Measurements from ENCODE around the gene TSPAN16. TPM values are rescaled to one million over a fixed set of nuclear protein-coding genes. Genes with fewer than 3 reads are reported as not detected.

TSPAN16 gene
- total RNA-seq = not detected in 2 replicates
- long read RNA-seq, partial matches to known transcripts = 0 of 1 reads
- long read RNA-seq, other reads (novel, unspliced or antisense) = 1 of 1 reads

GRCh38 chr19:11295665-11296245 lies at the start of gene TSPAN16:
Gene TSPAN16, plus strand, starts transcription at chr19:11296160. Its CDS starts 138 bp downstream, at chr19:11296298.
- no peak for TF ChIP-seq CTCF (IDR thresholded peaks at IDR 0.05)
- H3K4me3 Mint-ChIP-seq (ENCODE audit: unreplicated experiment) = no peak within 1 kb of the TSS
- H3K27ac Mint-ChIP-seq (ENCODE audit: unreplicated experiment) = no peak within 1 kb of the TSS
- H3K4me1 Mint-ChIP-seq (ENCODE audit: unreplicated experiment) = peaks cover 10% of the 10 kb centered on the region
- no peak for DNase-seq (ENCODE audit: extremely low spot score, unreplicated experiment)
- peaks cover 22% of the 10 kb centered on the region for H3K27me3 Mint-ChIP-seq (ENCODE audit: unreplicated experiment)
- no peaks in the 10 kb centered on the region for H3K9me3 Mint-ChIP-seq (ENCODE audit: unreplicated experiment)
- no peaks in the 10 kb centered on the region for H3K36me3 Mint-ChIP-seq (ENCODE audit: unreplicated experiment)

GRCh38 chr19:11246941-11247340 lies 49.0 kb upstream of the TSPAN16 start:
- no peak for TF ChIP-seq CTCF (IDR thresholded peaks at IDR 0.05)
- H3K36me3 Mint-ChIP-seq (ENCODE audit: unreplicated experiment) = peaks cover 28% of the 10 kb centered on the region
- no peaks in the 10 kb centered on the region for H3K27me3 Mint-ChIP-seq (ENCODE audit: unreplicated experiment)
- no peak overlapping the region for H3K27ac Mint-ChIP-seq (ENCODE audit: unreplicated experiment)
- DNase-seq (ENCODE audit: extremely low spot score, unreplicated experiment) = no peak
- peaks cover 8% of the 10 kb centered on the region for H3K4me1 Mint-ChIP-seq (ENCODE audit: unreplicated experiment)
- H3K9me3 Mint-ChIP-seq (ENCODE audit: unreplicated experiment) = no peaks in the 10 kb centered on the region
- no peak overlapping the region for H3K4me3 Mint-ChIP-seq (ENCODE audit: unreplicated experiment)

GRCh38 chr19:11247391-11247790 lies 48.6 kb upstream of the TSPAN16 start:
- Mint-ChIP-seq H3K27ac (ENCODE audit: unreplicated experiment) (no peak overlapping the region), H3K4me1 (ENCODE audit: unreplicated experiment) (peaks cover 8% of the 10 kb centered on the region), H3K9me3 (ENCODE audit: unreplicated experiment) (no peaks in the 10 kb centered on the region), H3K27me3 (ENCODE audit: unreplicated experiment) (no peaks in the 10 kb centered on the region), H3K4me3 (ENCODE audit: unreplicated experiment) (no peak overlapping the region), H3K36me3 (ENCODE audit: unreplicated experiment) (peaks cover 27% of the 10 kb centered on the region)
- no peak for TF ChIP-seq CTCF (IDR thresholded peaks at IDR 0.05)
- no peak for DNase-seq (ENCODE audit: extremely low spot score, unreplicated experiment)

GRCh38 chr19:11247934-11248333 lies 48.0 kb upstream of the TSPAN16 start:
- H3K27ac Mint-ChIP-seq (ENCODE audit: unreplicated experiment) = no peak overlapping the region
- H3K9me3 Mint-ChIP-seq (ENCODE audit: unreplicated experiment) = no peaks in the 10 kb centered on the region
- DNase-seq (ENCODE audit: extremely low spot score, unreplicated experiment) = no peak
- peaks cover 22% of the 10 kb centered on the region for H3K36me3 Mint-ChIP-seq (ENCODE audit: unreplicated experiment)
- H3K27me3 Mint-ChIP-seq (ENCODE audit: unreplicated experiment) = no peaks in the 10 kb centered on the region
- H3K4me1 Mint-ChIP-seq (ENCODE audit: unreplicated experiment) = peaks cover 8% of the 10 kb centered on the region
- no peak for TF ChIP-seq CTCF (IDR thresholded peaks at IDR 0.05)
- no peak overlapping the region for H3K4me3 Mint-ChIP-seq (ENCODE audit: unreplicated experiment)

- Mint-ChIP-seq H3K36me3 (ENCODE audit: unreplicated experiment) (peaks cover 22% of the 10 kb centered on the region), H3K4me1 (ENCODE audit: unreplicated experiment) (peaks cover 3% of the 10 kb centered on the region), H3K27ac (ENCODE audit: unreplicated experiment) (no peak overlapping the region), H3K4me3 (ENCODE audit: unreplicated experiment) (no peak overlapping the region), H3K9me3 (ENCODE audit: unreplicated experiment) (no peaks in the 10 kb centered on the region), H3K27me3 (ENCODE audit: unreplicated experiment) (no peaks in the 10 kb centered on the region)
- TF ChIP-seq CTCF (IDR thresholded peaks at IDR 0.05) = no peak
- DNase-seq (ENCODE audit: extremely low spot score, unreplicated experiment) = no peak
Observed at GRCh38 chr19:11248852-11249251, 47.1 kb upstream of the TSPAN16 start.

Measured in osteocyte (in vitro differentiated cells).